NCI-H128 (cell line): Measurements from ENCODE around the gene MYMX.

Experiments used
- DNase-seq: peaks from one replicate; lab custom pipeline; 2025; ENCODE audit not compliant: unreplicated experiment; lab: John Stamatoyannopoulos, UW

Gene MYMX

DNA sequence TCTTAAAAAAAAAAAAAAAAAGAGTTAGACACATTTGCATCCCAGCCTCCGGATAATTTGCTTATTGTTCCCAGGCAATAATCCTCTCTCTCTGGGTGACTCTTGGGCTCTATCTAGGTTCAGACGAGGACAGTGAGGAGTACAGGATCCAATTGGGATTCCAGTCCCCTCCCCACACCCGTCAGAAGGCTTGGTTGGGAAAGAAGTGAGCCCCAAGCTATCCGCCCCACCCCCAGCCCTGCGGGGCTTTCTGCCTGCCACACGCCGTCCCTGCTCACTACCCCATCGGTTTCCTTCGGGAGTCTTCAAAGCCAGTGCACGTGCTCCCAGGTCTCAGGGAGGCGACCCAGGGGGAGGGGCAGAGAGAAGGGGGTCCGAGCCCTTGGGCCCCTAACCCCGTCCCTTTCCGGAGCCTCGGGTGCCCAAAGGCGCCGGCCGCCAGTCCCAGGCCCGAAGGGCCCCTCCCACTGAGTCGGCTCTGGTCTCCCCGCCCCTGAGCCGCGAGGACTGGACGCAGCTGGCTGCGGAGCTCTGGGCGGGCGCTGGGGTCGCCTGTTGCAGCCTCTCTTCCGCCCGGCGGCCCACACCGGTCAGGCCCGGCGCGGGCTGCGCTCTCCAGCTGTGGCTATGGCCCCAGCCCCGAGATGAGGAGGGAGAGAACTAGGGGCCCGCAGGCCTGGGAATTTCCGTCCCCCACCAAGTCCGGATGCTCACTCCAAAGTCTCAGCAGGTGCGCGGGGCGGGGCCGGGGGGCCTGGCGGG lies 2.5 kb downstream of the MYMX start:
- DNase-seq = no peak

DNA sequence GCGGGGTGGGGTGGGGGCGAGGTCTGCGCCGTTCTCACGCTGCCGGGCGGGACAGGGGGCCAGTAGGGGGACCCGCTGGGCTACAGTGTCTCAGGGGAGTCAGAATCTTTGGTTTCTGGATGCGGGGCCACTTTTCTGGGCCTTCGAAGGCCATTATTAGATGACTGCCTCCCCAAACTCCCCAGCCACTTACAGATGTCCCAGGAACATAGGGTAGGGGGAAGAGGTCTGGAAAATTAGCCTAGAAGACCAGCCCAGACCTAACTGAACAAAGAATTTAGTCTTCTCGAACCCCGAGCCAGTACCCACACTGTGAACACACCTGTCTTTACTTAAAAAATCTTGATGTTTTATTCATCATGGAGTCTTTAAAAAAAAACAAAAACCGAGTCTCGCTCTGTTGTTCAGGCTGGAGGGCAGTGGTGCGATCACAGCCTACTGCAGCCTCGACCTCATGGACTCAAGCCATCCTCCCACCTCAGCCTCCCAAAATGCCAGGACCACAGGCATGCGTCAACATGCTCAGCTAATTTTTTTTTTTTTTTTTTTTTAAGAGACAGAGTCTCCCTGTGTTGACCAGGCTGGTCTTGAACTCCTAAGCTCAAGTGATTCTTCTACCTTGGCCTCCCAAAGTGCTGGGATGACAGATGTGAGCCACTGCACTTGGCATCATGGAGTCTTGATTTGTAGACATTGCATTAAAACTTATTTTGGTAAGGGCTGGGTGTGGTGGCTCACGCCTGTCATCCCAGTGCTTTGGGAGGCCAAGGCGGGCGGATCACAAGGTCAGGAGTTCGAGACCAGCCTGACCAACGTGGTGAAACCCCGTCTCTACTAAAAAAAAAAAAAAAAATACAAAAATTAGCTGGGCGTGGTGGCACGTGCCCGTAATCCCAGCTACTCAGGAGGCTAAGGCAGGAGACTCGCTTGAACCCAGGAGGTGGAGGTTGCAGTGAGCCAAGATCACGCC lies 3.4 kb downstream of the MYMX start:
- no peak for DNase-seq

DNA sequence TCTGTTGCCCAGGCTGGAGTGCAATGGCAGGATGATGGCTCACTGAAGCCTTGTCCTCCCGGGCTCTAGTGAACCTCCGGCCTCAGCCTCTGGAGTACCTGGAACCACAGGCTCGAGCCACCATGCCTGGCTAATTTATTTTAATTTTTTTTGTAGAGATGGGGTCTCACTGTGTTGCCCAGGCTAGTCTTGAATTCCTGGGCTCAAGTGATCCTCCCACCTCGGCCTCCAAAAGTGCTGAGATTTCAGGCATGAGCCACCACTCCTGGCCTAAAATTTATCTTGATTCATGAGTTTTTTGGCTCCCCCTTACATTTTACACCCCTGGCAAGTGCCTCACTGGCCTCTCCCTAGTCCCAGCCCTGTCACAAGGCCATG lies 4.2 kb downstream of the MYMX start:
- DNase-seq = no peak

DNA sequence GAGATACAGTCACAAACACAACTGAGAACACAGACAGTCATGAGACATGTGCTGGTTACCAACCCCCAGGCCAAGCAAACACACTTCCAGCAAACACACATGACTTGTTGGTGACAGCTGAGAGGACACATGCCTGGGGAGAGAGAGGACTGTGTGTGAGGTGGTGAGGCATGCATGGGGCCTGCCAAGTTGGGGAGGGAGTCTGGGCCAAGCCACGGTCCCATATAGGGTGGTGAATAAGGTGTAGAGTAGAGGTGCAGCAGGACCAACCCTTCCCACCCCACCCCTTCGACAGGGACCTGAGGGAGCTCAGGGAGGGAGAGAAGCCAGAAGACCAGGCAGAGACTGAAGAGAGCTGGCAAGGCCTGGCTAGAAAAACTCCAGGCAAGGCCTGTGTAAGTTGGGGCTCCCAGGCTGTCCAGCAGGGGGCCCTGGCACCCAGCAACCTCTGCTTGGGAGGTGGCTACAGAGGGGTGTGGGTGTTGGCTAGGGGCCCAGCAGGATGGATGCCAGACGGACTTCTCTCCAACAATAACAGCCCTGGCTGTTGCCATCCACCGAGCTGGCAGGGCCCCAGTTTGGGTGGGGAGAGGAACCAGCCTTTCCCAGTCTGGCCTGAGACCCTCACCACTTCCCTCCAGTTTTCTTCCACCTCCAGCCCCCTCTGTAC lies 4.7 kb downstream of the MYMX start:
- DNase-seq = no peak

DNA sequence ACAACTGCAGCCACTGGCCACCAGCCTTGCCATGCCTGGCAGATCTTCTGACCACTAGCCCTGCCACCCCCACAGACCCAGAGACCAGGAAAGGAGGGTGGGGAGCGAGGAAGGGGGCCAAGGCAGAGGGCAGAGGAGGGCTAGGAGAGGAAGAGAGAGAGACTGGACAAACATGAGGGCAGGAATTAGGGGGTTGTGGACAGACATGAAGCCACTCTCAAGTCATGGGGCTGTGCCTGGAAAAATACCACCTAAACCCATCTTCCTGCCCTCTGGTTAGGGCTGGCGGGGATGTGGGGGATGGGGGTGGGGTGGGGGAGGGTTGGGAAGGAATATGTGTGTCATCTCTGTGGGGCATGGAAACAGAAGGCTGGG lies 5.2 kb downstream of the MYMX start:
- no peak for DNase-seq

DNA sequence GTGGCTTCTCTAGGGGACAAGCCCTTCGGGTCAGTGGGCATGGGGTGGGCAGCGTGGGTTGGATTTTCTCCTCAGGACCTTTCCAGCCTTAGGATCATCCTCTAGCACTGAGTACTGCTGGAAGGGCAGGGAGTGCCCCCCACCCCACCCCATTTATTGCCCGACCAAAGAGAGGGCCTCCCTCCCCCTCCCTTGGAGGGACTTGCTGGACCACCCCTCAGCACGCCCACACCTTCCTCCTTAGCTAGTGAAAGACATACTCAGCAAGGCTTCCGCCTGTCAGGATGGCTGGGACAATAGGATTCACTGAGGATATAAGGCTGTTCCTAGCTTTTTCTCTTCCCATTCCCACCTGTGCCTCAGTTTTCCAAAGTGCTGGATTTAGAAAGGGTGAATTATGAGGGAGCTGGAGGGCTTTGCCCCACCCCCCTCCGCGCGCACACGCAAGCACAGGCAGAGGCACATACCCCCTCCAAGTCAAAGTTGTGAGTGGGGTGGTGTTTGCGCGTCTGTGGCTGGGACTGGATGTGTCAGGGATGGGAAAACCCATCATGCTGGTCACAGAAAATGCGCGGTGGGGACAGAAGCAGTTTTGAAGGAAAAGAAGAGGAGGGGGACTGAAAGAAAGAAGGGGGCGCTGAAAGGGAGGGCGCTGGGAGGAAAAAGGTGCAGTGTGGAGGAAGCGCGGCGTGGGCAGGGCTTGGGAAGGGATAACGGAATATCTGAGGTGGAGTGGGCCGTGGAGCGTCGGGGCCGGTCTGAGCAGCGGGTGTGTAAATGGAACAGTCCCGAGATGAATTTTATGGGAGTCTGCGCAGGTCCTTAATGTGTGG lies 6.0 kb downstream of the MYMX start:
- no peak for DNase-seq

DNA sequence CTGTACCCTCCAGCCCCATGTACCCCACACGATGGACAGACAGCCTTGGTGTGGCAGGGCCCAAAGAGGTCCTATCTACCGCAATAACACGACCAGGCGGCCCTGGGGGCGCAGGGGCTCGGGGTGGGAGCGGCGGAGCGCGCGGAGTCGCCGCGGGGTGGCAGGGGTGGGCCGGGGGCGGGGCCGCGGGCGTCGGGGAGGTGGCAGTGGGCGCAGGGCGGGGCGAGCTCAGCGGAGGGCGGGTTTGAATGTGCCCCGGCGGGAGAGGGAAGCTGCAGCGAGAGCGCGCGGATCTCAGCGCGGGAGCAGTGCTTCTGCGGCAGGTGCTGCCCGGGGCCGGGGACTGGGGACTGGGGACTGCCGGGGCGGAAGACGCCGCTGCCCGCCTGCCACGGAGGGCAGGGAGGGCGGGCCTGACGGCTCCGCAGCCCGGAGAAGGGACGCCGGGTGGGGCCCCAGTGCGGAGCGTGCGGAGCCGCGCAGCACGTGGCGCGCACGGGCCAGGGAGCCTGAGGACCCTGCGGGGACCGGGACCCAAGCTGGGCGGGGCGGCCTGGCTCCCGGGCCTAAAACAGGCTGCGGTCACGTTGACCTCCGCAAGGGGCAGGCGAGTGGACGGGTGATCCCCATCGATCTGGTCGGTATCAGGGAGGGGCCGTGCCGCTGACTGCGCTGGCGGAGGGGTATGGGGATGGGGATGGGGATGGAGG lies 6.7 kb downstream of the MYMX start, which contains the start of gene SLC29A1:
Gene SLC29A1, plus strand, starts transcription at position 277 of the 710 bp plus-strand sequence. CDS start 3,719 bp downstream, outside the sequence.
- peak; percentile 28 for DNase-seq

DNA sequence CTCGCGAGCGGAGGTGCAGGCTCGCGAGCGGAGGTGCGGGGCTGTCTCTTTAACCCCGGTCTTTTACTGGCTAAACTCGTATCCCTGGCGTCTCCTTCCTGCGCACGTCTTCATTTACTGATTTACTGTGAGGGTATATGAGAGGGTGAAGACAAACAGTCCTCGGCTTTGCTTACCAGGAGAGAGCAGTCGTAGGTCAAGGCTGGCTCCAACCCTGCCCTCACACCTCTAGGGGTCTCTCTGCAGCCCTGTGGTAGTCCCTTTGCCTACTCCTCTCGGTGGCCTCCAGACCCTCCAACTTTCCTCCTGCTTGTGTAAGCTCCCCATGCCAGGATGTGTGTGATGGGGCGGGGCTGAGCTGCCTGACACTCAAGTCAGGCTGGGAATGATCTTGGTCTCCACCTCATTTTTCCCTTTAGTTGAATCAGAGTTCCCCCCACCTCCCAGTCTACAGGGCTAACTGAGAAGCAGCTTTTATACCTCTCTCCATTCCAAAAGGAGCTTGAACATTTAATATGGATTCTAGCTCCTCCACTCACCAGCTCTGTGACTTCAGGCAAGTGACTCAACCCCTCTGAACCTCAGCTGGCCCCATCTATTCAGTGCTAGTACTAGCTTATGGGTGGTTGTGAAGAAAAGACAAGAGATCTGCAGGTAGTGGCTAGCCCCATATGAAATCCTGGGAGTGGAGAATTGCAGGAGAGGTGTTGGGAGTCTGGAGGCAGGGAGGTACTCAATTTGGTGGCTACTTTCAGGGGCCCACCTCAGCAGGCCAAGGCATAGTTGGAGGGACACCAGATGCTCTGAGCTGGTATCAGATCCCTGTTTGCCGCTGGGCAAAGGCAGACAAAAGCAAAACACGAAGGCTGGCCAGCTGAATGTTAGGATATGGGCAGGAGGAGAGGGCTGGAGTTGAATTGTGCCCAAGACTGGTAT lies 7.6 kb downstream of the MYMX start:
- DNase-seq = no peak

DNA sequence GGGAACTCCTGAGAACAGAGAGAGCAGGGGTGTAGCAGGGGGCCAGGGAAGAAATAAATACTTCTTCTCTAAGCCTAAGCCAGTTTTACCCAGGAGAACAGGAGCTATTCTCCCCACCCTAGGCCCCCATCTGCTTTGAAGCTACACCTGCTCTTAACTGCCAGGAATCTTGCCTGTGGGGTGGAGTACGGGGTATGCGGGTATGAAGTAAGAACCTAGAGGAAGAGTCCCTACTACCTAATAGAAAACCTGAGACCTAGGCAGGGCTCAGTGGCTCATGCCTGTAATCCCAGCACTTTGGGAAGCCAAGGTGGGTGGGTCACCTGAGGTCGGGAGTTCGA lies 8.2 kb downstream of the MYMX start:
- DNase-seq = no peak

DNA sequence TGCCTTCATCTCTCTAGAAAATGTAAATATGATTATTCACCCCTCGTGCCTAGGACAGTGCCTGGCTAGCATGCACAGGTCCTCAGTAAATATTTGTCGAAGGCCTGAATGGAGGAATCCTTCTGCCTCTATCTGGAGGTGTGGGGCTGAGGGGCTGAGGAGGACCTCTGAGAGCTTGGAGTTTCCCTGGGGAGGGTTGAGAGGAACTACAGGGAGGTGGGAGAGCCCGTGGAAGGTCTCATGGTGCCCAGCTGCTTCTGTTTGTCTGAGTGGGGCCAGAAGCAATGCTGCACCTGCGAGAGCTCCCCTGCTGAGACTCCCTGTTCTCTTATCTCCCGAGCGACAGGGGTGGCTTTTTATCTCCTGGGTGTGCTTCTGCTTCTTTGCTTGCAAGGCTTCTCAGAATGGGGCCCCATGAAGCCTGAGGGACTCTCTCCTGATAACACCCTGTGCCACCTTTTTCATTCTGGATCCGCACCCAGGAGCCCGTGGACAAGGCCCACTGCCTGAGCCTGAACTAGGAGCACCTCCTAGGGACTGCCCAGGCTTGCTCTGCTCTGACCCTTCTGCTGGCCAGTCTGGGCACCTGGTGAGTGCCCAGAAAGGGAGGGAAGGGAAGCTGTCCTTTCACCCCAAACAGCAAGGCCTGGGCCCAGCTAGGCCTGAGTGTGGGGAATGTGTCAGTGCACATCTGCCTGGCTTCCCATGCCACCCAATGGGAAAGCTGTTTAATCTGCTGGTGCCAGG lies 9.0 kb downstream of the MYMX start:
- DNase-seq = no peak

DNA sequence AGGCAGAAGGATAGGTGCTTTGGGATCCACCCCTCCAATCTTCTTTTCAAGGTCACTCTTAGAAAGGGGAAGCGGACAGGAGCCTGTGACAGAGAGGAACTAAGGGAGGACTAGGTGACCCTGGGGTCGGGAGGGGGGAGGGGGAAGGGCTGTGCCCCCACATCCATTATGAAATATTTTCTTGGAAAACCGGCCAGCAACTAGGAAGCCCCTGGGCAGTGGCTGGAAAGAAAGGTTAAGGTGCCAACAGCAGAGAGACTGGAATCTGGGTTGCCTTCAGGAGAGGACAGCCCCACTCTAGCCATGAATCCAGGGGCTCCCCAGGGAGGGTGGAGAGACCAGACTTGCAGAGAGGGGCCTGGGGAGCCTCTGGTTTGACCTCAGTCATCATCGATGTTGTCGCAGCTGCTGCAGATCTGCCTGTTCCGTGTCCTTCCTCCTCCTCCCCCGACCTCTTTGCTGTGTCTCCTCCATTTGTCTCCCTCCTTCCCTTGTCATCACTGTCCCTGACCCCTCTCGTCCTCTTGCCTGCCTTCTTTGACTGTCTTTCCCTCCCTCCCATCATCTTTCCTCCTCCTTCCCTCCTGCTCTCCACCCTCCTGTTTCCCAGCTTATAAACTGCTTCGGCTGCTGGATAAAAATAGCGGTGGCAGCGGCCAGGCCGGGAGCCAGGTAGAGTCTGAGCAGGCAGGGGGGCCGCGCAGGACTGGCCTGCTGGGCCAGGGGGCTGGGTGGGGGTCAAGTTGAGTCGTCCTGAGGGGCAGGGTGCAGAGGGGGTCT lies 9.8 kb downstream of the MYMX start:
- no peak for DNase-seq

DNA sequence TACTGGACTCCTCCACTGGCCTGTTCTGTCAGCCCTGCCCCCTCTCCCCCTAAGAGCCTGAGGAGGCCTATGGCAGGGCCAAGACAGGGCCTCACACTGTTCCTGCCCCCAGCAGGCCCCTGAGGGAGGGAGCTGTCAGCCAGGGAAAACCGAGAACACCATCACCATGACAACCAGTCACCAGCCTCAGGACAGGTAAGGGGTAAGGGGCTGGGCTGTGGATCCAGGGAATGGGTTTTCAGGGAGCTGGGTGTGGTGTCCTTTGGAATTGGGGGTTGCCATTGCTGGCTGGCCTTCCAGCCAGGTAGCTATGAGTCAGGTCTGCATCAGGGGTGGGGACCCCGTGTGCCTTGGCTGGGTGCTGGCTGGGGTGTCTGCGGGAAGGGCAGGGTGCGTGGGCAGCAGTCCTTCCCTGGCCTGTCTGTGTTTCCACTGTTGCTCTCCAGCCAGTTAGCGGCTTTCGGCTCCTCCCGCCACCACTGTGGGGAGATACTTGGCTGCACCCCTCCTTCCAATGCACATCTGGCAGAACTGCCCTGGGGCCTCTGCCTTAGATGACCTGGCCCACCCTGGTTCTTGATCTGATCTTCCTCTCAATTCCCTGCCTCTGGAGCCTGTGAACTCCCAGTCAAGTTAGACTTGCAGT lies 10.5 kb downstream of the MYMX start:
- no peak for DNase-seq

DNA sequence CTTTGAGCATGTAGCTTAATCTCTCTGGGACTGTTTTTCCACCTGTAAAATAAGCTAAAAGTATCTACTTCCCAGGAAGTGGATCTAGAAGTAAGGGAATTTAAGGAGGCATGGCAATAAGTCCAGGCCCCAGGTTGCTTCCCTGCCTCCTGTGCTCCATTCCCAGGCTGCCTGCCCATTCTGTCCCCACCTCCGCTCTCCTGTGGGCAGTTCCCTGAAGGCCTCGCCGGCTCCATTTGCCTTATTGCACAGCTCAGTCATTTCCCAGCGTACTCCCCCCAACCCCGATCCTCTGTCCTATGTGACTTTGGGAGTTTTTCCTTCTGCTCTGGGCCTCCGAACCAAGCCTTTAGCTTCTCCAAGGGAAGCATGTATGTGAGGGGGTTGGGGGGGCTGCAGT lies 11.3 kb downstream of the MYMX start:
- no peak for DNase-seq

DNA sequence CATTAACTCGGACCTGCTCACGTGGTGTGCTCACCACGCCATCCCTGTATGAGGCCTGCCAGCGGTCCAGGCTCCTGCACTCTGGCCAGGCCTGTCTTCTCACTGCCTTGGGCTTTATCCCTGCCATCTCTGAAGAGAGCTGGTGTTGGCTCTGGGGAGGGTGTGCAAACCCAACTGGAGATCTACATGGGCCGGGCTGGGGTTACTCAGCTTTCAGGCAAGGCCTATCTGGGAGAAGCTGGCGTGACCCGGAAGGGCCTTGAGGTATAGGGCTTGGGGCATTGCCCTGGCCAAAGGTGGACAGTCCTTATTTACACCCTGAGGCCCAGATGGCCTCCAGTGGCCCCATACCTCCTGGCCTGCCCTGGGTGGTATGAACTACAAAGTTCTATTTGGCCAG lies 11.7 kb downstream of the MYMX start:
- DNase-seq = no peak

DNA sequence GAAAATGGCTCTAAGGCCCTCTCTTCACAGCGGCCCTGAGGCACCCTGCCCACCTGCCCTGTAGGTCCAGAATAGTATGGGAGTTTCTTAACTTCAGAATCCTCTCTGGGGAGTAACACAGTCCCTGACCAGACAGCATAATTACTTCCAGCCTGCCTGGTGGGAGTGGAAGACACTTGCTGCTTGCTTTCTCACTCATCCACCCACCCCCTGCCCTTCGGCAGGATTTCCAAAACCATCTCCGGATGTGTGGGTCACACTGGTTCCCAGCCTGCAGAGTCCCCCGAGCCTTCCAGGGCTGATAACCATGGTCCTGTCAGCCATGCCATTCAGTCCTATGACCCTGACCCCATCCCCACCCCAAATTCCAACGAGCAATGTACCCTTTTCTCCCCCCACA lies 12.1 kb downstream of the MYMX start:
- no peak for DNase-seq

DNA sequence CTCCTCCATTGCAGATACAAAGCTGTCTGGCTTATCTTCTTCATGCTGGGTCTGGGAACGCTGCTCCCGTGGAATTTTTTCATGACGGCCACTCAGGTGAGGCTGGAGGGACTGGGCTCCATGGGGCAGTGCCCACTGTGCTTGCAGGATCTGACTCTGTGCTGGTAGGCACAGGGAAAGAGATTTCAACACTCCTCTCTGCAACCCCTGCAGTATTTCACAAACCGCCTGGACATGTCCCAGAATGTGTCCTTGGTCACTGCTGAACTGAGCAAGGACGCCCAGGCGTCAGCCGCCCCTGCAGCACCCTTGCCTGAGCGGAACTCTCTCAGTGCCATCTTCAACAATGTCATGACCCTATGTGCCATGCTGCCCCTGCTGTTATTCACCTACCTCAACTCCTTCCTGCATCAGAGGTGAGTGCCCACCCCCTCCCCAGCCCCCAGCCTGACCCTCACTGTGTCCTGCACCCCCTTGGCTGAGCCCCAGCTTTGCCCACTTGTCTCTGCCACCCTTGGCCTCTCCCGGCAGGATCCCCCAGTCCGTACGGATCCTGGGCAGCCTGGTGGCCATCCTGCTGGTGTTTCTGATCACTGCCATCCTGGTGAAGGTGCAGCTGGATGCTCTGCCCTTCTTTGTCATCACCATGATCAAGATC lies 12.8 kb downstream of the MYMX start:
- no peak for DNase-seq
